Measurements from ENCODE around the gene PADI3.

- TF ChIP-seq EZH2 (IDR thresholded peaks at IDR 0.05; ENCODE audit: low read length) (no peak), CTCF (optimal IDR thresholded peaks at IDR 0.05 in 1 of 3, IDR thresholded peaks at IDR 0.05 in 1 of 3, conservative IDR thresholded peaks at IDR 0.05 in 1 of 3; ENCODE audit: extremely low read depth in 1 of 3, insufficient read depth in 2 of 3, low read length in 3 of 3) (no peak)
Observed at GRCh38 chr1:17296086-17296485, 47.2 kb downstream of the PADI3 start.
